OCI-LY7 (cell line): ENCODE data around the gene ADARB2.

Source experiments
- CTCF ChIP-seq: fragments of 200-600 bp; sonication (generic); conservative IDR thresholded peaks from 2 replicates; pipeline ENCODE4 v1.5.1; 2014; ENCODE audit warnings: mild to moderate bottlenecking, antibody characterized with exemption, low read length, moderate library complexity, mixed read lengths
- EZH2phosphoT487 ChIP-seq: fragments of 200-600 bp; sonication (generic); IDR thresholded peaks from 2 replicates; pipeline ENCODE4 v1.6.1; 2018; ENCODE audit warnings: low read depth, borderline replicate concordance, mild to moderate bottlenecking, mixed run types, antibody characterized with exemption, low read length, moderate library complexity, mixed read lengths

- no peak for TF ChIP-seq CTCF
- TF ChIP-seq EZH2phosphoT487: no peak
These were observed 263.5 kb downstream of the ADARB2 start for GRCh38 chr10:1473874-1474273.
